Loucy (cell line): ENCODE measurements around the gene PTTG1IP.

Experiments used
- CTCF ChIP-seq: fragments of 200-600 bp; sonication (generic); conservative IDR thresholded peaks from 2 replicates; pipeline ENCODE4 v1.5.1; 2014; ENCODE audit warnings: mild to moderate bottlenecking, antibody characterized with exemption, low read length
- EZH2phosphoT487 ChIP-seq: fragments of 200-600 bp; IDR thresholded peaks from 2 replicates; pipeline ENCODE4 v1.6.1; 2018; ENCODE audit warnings: antibody characterized with exemption, mild to moderate bottlenecking, moderate library complexity, borderline replicate concordance

- TF ChIP-seq CTCF (no peak), EZH2phosphoT487 (no peak)
Measured at GRCh38 chr21:44862869-44863685, 10.4 kb downstream of the PTTG1IP start.
